NK-92 treated with Interleukin-12 subunit alpha and Interleukin-12 subunit beta, amount 100 ng/mL, for 24 hours (cell line): ENCODE measurements around the gene MOXD1.

Experiments used
- DNase-seq: peaks from one replicate; lab custom pipeline; 2025; lab: John Stamatoyannopoulos, UW

Gene MOXD1

DNA sequence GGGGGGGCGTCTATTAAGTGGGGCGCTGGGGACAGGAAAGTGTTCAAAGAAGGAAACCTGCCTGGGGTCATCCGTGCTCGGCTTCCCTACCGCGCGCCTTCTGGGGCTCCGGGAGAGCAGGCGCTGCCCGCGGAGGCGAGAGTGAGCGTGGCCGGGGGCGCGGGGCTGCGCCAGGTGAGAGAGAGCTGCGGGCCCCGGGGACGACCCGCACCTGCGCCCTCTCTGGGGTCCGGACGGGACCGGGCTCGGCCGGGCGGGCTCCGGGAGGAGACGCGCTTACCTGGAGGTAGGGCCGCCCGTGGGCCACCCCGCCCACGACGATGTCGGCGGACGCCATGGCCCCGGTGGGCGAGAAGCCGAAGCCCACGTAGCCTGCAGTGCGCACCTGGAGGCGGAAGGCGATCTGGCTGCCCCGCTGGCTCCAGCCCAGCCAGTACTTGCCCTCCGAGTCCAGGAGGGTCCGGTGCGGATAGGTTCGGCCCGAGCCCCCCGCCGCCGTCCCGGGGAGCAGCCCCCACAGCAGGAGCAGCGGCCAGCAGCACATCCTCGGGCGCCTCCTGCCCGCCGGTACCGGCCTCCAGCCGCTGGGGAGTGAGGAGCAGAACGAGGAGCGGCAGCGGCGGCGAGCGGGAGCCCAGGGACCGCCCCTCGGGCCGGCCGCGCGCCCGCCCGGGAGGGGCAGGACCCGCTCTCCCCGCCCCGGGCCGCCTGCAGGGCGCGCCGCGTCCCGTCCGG is at the start of gene MOXD1:
TSS of gene MOXD1 (minus strand) at position 593 of the 735 bp plus-strand sequence. CDS start at position 544, 49 bp downstream.
- no peak for DNase-seq

DNA sequence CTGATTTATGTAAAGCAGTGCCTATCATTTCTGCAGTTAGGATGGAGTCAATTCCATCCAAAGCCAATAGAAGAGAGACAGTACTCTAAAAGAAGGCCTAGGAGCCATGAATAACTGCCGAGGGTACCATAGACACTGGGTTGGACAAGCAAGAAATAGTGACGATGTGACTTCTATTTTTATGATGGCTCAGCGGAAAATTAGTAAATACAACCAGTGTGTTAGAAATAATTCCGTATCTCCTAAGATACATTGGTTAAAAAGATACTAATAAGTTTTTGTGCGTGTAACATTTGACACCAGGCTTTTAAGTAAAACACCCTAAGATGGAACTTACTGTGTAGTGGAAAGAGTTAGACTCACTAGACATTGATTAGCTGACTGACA is 45.6 kb upstream of the MOXD1 start:
- no peak for DNase-seq

DNA sequence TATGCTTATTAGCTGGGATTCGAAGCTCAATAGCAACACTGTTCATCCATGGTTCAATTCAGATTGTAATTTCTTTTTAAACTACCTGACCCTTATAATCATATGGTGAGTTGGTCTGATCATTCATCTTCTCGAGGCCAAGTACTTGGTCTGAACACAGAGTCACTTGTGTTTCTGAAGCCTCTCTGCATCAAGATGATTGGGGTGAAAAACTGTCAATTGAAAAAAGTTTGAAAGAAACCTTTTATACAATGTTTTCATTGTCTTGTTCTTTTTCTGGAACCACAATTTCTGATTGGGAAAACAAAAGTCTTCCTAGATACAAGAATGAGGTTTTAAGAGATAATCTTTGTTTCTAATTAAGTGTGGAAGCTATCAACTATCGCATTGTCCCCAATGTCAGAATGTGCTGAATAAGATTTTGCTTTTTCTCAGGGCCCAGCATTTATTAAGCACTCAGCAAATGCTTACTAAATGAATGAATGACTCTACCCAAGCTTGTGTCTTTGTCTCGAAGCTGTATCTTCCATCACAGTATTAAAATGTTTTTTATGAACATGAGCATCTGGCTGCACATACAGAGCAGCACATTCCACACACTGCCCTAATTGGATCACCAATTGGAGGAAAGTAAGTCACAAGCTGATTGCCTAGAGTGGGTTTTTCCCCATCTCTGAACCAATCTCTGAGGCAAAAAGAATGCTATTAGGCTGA is 45.0 kb upstream of the MOXD1 start:
- DNase-seq: no peak

DNA sequence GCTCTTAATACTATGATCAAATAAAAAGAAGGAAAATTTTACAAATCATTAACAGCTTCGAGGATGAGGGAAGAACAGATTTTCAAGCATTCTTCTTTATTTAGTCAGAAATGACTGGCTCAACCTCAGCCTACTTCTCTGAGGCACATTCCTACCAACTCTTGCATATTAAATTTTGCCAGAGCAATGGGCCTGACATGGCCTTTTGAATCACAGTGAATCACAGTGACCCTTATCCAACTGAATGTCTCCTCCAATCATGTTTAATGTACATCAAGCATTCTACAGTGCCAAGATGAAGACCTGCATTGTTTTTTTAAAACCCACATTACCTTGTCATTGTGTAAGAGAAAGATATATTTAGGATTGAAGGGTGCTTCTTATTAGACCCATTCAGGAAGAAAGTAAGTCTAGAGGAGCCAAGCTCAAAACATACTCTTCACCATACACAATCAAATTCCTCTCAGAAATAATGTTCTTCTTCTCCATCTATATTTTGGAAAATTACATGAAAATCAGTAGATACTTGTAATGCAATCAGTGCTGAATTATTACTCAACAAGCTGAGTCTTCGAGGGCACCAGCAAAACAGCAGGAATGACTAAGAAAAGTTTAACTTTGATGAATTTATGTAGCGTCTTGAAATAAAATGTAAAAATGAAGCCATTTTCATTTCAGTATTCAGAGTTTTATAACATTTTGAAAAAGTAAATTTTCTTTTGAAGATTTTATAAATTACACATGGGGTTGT is 44.1 kb upstream of the MOXD1 start:
- DNase-seq: no peak

DNA sequence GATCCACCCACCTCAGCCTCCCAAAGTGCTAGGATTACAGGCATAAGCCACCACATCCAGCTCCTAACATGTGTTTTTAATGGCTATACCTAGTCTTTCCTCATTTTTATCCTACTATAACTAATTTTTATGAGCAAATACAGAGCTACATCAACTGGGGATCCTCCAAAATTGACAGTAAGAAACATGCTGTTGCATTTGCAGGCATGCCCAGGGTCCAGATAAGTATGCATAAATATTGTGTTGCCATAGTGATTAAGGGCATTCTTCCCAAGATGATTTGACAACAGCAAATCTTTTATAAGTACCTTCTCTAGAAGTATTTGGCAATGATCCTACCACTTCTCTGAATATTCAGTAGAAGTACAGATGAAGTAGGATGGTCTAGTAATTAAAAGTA is 41.9 kb upstream of the MOXD1 start:
- no peak for DNase-seq

DNA sequence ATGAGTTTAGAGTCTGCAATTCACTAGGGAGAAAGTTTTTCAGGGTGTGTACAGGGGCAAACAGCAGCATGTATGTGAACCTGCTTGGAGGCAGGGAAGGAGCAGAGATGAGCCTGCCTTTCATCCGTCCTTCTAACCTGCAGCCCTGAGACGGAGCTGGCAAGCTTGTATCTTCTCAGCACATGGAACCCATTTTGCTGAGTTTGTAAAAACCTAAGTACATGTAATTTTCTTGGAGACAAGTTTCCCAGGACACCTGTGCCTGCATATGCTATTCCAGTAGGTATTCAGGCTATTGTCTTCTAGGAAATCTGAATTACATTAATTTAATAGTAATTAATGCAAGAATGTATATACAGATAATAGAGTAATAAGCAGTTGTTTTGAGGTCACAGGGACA is 28.8 kb upstream of the MOXD1 start:
- DNase-seq: no peak

DNA sequence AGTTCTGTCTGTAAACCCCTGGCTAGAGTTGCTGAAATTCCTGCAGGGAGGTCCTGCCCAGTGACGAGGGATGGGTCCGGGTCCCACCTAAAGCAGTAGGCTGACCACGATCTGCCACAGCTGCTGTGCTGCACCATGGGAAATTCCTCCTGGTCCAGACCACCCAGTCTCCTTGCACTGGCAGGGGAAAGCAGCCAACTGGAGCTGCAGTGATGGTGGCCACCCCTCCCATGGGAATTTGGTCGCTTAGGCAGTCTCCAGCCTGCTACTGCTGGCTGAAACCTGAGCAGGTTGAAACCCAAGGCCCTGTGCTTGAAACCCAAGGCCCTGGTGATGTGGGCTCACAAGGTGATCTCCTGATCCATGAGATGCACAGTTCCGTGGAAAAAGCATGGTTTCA is 23.9 kb upstream of the MOXD1 start:
- no peak for DNase-seq

DNA sequence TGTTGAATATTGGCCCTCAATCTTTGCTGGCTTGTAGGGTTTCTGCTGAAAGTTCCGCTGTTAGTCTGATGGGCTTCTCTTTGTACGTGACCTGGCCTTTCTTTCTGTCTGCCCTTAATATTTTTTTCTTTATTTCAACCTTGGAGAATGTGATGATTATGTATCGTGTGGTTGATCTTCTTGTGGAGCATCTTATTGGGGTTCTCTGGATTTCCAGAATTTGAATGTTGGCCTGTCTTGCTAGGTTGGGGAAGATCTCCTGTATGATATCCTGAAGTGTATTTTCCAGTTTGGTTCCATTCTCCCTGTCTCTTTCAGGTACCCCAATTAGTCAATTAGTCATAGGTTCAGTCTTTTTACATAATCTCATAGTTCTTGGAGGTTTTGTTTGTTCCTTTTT is 22.6 kb upstream of the MOXD1 start:
- DNase-seq: no peak

DNA sequence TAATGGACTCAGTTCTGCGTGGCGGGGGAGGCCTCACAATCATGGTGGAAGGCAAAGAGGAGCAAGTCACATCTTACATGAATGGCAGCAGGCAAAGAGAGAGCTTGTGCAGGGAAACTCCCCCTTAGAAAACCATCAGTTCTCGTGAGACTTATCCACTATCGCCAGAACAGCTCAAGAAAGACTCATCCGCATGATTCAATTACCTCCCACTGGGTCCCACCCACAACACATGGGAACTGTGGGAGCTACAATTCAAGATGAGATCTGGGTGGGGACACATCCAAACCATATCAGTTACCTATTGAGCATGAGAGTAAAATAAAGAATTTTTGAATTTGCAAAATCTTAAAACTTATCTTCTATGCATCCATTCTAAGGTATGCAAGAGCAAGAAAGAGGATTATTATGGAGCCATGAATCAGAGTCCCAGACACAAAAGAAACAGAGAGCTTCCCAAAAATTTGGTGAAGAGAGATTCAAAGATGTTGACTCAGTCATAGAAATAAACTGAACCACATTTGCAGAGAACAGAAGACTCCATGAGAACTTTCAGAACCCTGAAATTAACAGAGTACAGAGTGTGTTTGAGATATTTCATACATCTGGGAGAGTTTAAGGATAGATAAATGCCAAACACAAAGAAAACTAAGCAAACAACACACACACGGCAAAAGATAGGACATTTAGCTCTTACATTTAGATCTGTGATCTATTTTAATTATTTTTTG is 17.1 kb upstream of the MOXD1 start:
- DNase-seq: no peak

DNA sequence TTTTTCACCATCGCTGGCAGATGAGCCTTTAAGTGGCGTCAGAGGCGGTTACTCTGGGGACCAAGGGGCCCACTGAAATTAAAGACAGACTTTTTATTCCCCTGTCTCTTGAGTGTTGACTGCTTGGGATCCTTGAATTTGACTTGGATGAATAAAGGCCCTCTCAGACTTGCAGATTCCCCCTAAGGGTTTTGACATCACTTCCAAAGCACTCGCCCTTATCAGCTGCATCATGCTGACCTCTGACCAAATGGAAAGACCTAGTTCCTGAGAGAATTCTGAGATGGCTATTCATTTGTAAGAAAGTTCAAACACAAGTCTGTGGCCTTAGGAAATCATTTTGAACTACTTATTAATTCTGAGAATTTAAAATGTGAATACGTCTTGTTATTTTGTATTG is 13.5 kb upstream of the MOXD1 start:
- DNase-seq: no peak

DNA sequence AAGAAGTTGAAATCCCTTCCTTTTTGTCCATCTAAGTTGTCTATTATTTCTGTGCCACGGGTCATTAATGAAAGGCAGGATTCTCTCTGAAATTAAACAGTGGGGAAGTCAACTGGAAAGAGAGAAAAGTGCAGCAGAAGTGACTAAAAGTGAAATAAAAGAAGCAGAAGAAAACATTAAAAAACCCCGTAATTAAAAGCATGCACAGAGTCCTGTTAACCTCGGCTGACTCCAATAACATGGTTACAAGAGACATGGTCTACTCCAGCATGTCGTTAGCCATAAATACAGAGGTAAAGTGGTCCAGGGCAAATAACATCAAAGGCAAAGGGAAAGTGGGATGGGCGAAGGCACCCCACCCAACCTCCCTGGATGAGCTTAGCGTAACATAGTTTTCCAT is 13.0 kb upstream of the MOXD1 start:
- no peak for DNase-seq

DNA sequence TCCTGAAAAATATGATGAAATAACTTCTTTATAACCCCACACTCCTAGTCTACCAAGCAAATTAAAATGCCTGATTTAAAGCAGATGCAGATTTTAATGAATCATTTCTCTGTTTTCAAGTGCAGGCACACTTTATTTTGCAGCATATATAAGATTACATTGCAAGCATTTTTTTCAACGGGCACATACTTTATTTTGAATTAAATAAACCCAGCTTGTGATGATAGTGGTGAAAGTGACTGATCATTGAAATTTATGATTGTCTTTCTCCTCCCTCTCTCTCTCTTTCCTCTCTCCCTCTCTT is 12.2 kb upstream of the MOXD1 start:
- no peak for DNase-seq

DNA sequence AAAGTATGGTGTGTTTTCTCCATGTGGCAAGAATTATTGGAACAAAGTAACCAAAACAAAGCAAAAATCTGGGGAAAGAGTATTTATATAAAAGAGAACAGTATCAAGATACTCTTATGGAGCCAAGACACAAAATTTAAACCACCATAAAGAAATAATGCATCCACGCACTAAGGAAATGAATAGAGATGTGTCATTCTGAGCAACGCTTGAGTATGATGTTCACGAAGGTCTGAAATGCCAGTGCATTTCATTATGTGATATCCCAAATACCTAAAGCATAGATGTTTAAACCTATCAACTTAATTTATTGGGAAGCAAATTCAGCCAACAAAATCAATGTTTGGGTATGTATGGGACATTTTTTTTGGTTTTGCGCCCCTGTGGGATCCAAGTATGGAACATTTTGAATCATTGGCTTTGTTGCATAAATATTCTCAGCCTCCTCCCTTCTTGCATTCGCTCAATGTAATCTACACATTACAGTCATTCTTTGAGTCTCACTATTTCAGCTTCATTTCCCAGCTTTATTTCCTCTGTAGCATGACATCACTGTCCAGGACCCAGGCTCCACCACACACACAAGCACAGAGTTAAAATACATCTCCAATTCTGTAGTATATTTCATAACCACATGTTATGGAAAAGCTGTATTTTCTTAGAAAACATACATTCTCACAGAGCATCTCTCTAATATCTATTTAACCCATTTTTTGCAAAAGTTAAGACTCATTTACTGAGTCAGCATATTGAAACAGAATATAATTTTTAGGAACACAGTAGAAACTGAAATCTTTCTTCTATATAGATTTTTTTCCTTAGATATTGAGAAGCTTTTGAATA is 11.6 kb upstream of the MOXD1 start:
- DNase-seq: no peak

DNA sequence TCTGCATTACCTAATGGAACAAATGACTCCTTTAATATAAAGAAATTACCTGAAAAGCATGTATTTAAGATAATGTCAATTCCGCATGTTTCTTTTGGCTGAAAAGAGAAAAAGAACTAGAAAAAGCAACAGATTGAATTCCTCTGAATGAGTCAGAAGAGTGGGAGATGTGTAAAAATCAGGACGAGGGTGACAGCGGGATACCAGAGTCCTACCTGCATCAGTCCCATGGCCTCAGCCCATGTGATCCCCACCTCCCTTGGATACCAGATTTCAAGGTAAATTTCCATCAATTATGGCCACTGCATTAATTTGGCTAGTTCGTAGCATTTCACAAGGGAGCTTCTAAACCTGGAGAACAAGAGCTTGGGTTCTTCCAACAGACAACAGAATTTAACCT is 10.0 kb upstream of the MOXD1 start:
- no peak for DNase-seq

DNA sequence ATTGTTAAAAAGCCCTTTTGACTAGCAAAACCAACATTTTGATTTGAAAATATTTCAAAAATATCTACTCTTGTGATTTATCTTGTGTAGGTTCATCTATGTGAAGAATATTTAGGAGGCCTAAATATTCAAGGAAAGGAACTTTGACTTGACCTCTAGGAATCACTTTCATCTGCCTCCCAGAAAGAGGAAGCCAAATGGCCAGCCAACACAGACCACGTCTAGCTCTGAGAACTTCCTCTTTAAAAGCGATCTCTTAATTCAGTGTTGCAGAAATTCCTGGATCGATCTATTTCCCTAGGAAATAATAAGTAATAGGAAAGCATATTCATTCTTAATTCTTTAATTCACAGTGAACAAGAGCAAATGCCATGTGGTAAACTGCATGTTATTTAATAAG is 9.6 kb upstream of the MOXD1 start:
- DNase-seq: no peak

DNA sequence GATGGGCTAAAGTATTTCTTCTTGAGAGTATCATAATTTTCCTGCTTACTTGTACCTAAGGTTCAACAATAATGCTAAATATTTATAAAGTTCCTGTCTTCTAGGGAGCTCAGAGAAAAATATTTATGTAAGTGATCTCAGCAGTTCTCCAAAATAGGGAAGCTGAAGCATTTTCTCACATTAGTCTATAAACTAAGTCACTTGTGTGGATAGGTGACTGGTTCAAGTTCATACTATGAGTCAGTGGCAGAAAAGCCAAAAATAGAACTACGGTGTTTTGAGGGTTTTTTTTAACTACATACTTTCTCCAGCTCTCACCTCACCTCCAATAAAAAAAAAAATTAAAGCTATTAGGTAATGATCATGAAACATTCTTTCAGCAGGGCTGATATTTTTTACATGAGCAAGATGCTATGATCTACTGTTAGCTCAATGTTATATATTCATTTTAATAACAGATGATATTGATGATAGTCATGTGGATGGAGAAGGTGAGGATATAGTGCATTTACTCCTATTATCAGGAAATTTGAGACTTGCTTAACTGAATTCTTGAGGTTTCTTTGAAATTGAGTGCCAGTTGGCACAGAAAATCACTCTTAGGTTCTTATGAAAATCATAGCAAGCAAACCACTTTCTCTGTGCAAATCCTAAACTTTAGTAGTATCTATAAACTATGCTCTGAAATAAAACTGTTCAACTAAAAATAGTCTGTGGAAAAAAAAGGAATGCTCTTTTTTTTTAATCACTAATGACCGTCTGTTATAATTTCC is 4.1 kb upstream of the MOXD1 start:
- no peak for DNase-seq

DNA sequence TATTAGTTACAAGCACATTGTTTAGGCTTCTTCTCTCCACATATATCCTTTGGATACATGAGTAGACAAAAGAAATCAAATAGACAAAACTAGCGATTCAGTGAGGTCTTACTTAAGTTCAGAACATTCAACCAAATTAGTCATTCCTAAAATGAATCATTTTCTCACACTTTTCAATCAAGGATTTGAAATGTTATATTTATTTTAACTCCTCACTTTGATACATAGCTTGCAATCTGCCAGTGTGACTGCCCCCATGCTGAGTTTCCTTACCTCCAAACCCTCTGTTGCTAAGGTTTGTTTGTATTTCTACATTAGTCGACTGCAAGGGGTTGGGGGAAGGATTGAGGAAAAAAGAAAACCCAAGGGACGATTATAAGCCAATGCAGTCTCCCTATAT is 3.5 kb upstream of the MOXD1 start:
- DNase-seq: no peak

DNA sequence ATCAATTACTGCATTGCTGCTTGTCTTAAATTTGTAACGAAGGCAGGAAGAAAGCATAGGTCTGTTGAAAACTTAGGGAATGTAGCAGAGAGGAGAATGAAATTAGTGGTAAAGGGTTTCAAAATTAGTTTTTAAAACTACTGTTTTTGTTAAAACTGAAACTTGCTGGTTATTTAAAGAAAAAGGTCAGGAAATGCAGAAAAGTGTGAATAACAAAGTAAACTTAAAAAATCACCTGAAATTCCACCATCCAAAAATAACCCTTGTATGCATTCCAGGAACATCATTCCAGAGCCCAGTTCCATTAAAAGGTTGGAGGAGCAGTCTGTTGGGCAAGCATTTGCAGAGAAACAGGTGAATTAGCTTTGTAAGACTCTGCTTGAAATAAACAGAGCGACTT is 3.1 kb upstream of the MOXD1 start:
- DNase-seq: no peak

DNA sequence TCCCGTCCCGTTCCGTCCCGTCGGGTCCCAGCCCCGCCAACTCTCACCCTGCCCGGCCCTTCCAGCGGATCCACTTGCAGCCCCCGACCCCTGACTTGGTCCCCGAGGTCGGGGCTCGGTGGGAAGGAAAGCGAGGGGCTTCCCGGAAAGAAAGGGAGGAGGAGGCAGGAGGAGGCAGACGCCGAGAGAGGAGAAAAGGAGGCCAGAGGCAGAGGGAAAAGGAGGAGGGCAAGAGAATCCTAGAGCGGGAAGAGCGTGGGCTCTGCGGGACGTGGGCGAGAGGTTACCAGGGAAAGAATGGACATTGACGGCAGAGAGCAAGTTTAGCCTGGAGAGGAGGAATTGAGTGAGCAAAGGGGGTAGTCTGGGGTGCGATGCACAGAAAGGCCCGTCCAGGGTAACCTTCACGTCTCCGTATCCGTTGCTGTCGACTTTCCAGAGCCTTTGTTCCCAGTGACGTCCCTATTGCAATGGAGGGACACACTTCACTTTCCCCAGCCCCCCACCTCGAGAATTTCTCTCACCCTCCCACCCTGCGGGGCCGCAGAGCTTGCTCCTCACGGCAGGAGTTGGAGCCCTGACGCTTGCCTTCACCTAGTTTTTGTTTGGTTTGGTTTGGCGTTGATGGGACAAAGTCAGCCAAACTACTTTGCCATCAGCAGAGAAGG is 477 bp upstream of the MOXD1 start:
- no peak for DNase-seq

DNA sequence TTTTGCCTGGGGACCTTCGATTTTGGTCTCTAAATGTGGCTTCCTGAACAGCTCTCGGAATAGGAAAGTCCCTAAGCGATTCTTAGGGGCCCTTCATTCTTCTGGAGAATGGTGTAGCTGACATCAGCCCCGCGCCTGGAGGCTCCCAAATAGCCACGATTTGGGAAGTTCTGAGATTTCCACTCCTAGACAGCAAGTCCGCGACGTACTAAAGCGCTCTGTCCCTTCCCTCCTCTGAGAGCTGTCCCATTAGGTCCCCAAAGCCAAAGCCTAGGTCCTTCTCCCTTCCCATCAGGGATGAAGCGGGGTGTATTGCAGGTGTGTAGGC is 756 bp downstream of the MOXD1 start:
- DNase-seq: no peak
